ENCODE data around the gene KIF1B. TPM values are rescaled to one million over a fixed set of nuclear protein-coding genes. Genes with fewer than 3 reads are reported as not detected.

The KIF1B gene
- polyA plus RNA-seq, 1 of the 3 experiments (the other 2 are of a cell fraction), result 6.8 TPM

DNA sequence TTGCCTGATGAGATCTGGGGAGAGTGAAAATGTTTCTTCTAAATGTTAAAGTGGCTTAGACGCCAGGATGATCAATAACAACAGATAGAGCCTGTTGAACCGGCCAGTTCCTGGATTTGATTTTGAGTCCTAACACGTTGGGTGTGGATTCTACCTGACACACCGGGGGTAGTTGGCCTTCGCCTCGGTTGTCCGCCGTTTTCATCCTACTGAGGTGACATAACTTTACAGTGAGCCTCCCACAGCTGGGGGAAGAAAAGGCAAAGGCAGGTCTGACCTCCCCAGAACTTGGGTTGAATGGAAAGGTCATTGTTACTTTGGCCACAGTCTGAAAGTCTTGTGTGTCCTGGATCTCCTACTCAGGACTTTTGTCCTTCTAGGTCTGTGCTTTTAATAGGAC, 189.6 kb downstream of the KIF1B start (continued):
- TF ChIP-seq NRF1 (IDR thresholded peaks at IDR 0.05; ENCODE audit: low read depth, low read length) (no peak), GATA2 (CRISPR knock-in tag; IDR thresholded peaks at IDR 0.05) (no peak), NFIC (IDR thresholded peaks at IDR 0.05; ENCODE audit: borderline replicate concordance) (no peak), RAD21 (IDR thresholded peaks at IDR 0.05; ENCODE audit: low read length) (no peak), EZH2phosphoT487 (IDR thresholded peaks at IDR 0.05; ENCODE audit: borderline replicate concordance, low read depth) (no peak), RCOR1 (IDR thresholded peaks at IDR 0.05; ENCODE audit: low read length) (no peak), SMC3 (IDR thresholded peaks at IDR 0.05; ENCODE audit: low read depth, low read length) (no peak)
- TF ChIP-seq, protein P1, sequence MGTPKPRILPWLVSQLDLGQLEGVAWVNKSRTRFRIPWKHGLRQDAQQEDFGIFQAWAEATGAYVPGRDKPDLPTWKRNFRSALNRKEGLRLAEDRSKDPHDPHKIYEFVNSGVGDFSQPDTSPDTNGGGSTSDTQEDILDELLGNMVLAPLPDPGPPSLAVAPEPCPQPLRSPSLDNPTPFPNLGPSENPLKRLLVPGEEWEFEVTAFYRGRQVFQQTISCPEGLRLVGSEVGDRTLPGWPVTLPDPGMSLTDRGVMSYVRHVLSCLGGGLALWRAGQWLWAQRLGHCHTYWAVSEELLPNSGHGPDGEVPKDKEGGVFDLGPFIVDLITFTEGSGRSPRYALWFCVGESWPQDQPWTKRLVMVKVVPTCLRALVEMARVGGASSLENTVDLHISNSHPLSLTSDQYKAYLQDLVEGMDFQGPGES (IDR thresholded peaks at IDR 0.05; ENCODE audit: low read depth, low read length), result no peak
- TF ChIP-seq, protein P2, sequence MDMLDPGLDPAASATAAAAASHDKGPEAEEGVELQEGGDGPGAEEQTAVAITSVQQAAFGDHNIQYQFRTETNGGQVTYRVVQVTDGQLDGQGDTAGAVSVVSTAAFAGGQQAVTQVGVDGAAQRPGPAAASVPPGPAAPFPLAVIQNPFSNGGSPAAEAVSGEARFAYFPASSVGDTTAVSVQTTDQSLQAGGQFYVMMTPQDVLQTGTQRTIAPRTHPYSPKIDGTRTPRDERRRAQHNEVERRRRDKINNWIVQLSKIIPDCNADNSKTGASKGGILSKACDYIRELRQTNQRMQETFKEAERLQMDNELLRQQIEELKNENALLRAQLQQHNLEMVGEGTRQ (IDR thresholded peaks at IDR 0.05; ENCODE audit: borderline replicate concordance, low read depth, low read length), result no peak

DNA sequence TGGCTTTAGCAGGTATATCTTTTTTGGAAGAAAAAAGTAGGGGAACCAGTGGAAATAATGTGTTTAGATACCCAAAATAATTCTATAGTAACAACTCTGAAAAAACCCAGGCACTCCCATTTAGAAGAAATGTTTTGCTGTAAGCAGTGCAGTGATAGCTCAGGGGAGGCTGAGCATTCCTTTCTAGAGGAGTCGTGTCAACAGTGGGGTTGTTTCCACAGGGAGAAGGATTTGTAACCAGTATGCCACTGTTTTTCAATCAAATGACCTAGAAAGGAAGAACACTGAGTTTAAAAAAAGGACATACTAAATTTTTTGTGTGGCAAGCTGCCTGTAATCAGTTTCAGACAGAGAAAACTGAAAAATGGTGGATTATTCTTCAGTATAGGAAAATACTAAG, 190.9 kb downstream of the KIF1B start:
- Histone ChIP-seq H3K9me3 (no peaks in the 10 kb centered on the region), H3F3A (replicated peaks; ENCODE audit: insufficient read depth) (peaks cover 13% of the 10 kb centered on the region), H4K20me1 (ENCODE audit: insufficient read depth) (peaks cover 6% of the 10 kb centered on the region; the same call in 1 of the 2 replicates), H2AFZ (ENCODE audit: low read depth) (no peak overlapping the region), H3K4me1 (ENCODE audit: control insufficient read depth in 1 of 2, insufficient read depth in 2 of 2, low read depth in 1 of 2, low read length in 1 of 2) (peaks cover 8 to 26% of the 10 kb centered on the region in 2 experiments; a peak in 3 of 4 replicates), H3K4me3 (ENCODE audit: low read depth in 2 of 2, low read length in 1 of 2) (peak overlapping the region in 1 of 2 experiments; percentile 96; a peak in 1 of 4 replicates), H3K4me2 (peak overlapping the region; percentile 87), H3K79me2 (ENCODE audit: insufficient read depth) (peaks cover 41% of the 10 kb centered on the region), H3K9ac (no peak overlapping the region), H3K27ac (ENCODE audit: low read depth in 2 of 2, low read length in 1 of 2) (peak overlapping the region in 1 of 2 experiments; percentile 39; a peak in 2 of 4 replicates), H3K36me3 (replicated peaks in 1 of 2; ENCODE audit: control insufficient read depth in 1 of 2, insufficient read depth in 2 of 2, low read length in 1 of 2) (peaks cover 21 to 46% of the 10 kb centered on the region in 2 experiments), H3K27me3 (ENCODE audit: insufficient read depth) (no peaks in the 10 kb centered on the region), H3K9me2 (no peaks in the 10 kb centered on the region)
- ChIA-PET POLR2A (no interaction called here), CTCF (interaction anchor here (0.5 to 4.2 kb wide), 3 partner anchors 14 to 775 kb away, joined by 3 to 18 read pairs (median 18); partner anchors contain the start of gene CENPS)
- TF ChIP-seq TCF12 (IDR thresholded peaks at IDR 0.05) (no peak), RFX5 (IDR thresholded peaks at IDR 0.05; ENCODE audit: low read length) (no peak), GABPA (IDR thresholded peaks at IDR 0.05; ENCODE audit: low read depth) (no peak), JUND (IDR thresholded peaks at IDR 0.05) (no peak), TEAD4 (IDR thresholded peaks at IDR 0.05; ENCODE audit: borderline replicate concordance, insufficient read depth) (no peak), CHD2 (IDR thresholded peaks at IDR 0.05; ENCODE audit: low read length, partially characterized antibody) (no peak), YY1 (IDR thresholded peaks at IDR 0.05; ENCODE audit: low read depth) (no peak), POLR2AphosphoS5 (IDR thresholded peaks at IDR 0.05; ENCODE audit: low read depth, low read length) (no peak)
- TF ChIP-seq, protein P3, sequence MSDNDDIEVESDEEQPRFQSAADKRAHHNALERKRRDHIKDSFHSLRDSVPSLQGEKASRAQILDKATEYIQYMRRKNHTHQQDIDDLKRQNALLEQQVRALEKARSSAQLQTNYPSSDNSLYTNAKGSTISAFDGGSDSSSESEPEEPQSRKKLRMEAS (IDR thresholded peaks at IDR 0.05; ENCODE audit: low read depth), result no peak
- TF ChIP-seq, protein P2 (IDR thresholded peaks at IDR 0.05; ENCODE audit: borderline replicate concordance, low read depth, low read length), result no peak
- TF ChIP-seq, protein P4, sequence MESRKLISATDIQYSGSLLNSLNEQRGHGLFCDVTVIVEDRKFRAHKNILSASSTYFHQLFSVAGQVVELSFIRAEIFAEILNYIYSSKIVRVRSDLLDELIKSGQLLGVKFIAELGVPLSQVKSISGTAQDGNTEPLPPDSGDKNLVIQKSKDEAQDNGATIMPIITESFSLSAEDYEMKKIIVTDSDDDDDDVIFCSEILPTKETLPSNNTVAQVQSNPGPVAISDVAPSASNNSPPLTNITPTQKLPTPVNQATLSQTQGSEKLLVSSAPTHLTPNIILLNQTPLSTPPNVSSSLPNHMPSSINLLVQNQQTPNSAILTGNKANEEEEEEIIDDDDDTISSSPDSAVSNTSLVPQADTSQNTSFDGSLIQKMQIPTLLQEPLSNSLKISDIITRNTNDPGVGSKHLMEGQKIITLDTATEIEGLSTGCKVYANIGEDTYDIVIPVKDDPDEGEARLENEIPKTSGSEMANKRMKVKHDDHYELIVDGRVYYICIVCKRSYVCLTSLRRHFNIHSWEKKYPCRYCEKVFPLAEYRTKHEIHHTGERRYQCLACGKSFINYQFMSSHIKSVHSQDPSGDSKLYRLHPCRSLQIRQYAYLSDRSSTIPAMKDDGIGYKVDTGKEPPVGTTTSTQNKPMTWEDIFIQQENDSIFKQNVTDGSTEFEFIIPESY (IDR thresholded peaks at IDR 0.05; ENCODE audit: borderline replicate concordance, low read depth), result no peak
- TF ChIP-seq, protein P5, sequence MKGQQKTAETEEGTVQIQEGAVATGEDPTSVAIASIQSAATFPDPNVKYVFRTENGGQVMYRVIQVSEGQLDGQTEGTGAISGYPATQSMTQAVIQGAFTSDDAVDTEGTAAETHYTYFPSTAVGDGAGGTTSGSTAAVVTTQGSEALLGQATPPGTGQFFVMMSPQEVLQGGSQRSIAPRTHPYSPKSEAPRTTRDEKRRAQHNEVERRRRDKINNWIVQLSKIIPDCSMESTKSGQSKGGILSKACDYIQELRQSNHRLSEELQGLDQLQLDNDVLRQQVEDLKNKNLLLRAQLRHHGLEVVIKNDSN (IDR thresholded peaks at IDR 0.05; ENCODE audit: borderline replicate concordance, low read depth), result no peak
- WGBS (ENCODE audit: low lambda C conversion rate), result 75% methylated on average over 1 of the region's 1 CpG
- no peak for DNase-seq

Measured in SK-N-SH (cell line).